Measurements from ENCODE around the gene SASH3.

The SASH3 gene

DNA sequence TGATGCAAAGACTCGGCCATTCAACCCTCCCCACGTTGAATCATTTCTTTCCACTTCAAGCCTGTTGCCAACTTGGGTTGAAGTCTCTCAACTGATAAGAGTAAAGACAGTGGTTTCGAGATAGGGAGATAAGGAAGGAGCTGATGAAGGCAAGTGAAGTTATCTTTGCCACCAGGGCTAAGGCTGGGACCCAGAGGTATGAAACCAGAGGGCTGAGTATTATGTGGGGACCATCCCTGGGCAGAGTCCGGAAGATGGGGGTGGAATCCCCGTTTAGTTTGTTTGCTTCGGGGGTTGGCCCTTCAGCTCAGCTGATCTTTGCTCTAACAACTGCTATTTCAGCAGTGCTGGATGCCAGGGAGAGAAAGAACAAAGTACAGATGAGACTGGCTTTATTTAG is 43.3 kb upstream of the SASH3 start:
- H3K36me3 ChIP-seq (replicated peaks; ENCODE audit: low read depth, low read length), result no peaks in the 10 kb centered on the region
- H2AFZ ChIP-seq (ENCODE audit: low read depth, low read length), result no peak overlapping the region
- H4K20me1 ChIP-seq (ENCODE audit: insufficient read depth, low read length), result no peaks in the 10 kb centered on the region
- peaks cover 22% of the 10 kb centered on the region for H3K4me1 ChIP-seq (ENCODE audit: low read length)
- H3K4me2 ChIP-seq (ENCODE audit: low read length), result no peak overlapping the region
- H3K27me3 ChIP-seq (ENCODE audit: low read depth, low read length), result no peaks in the 10 kb centered on the region
- TF ChIP-seq, protein P1, sequence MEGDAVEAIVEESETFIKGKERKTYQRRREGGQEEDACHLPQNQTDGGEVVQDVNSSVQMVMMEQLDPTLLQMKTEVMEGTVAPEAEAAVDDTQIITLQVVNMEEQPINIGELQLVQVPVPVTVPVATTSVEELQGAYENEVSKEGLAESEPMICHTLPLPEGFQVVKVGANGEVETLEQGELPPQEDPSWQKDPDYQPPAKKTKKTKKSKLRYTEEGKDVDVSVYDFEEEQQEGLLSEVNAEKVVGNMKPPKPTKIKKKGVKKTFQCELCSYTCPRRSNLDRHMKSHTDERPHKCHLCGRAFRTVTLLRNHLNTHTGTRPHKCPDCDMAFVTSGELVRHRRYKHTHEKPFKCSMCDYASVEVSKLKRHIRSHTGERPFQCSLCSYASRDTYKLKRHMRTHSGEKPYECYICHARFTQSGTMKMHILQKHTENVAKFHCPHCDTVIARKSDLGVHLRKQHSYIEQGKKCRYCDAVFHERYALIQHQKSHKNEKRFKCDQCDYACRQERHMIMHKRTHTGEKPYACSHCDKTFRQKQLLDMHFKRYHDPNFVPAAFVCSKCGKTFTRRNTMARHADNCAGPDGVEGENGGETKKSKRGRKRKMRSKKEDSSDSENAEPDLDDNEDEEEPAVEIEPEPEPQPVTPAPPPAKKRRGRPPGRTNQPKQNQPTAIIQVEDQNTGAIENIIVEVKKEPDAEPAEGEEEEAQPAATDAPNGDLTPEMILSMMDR (IDR thresholded peaks at IDR 0.05; ENCODE audit: low read depth, low read length), result no peak
- no peak for TF ChIP-seq EZH2phosphoT487 (IDR thresholded peaks at IDR 0.05; ENCODE audit: low read depth)
- H3K9me3 ChIP-seq (ENCODE audit: insufficient read depth, low read length), result no peaks in the 10 kb centered on the region
- no peak overlapping the region for H3K4me3 ChIP-seq (ENCODE audit: low read length)
- no peak overlapping the region for H3K27ac ChIP-seq (ENCODE audit: low read length)
- no peak overlapping the region for H3K9ac ChIP-seq (ENCODE audit: low read length)
- no peaks in the 10 kb centered on the region for H3K79me2 ChIP-seq (ENCODE audit: low read length)

DNA sequence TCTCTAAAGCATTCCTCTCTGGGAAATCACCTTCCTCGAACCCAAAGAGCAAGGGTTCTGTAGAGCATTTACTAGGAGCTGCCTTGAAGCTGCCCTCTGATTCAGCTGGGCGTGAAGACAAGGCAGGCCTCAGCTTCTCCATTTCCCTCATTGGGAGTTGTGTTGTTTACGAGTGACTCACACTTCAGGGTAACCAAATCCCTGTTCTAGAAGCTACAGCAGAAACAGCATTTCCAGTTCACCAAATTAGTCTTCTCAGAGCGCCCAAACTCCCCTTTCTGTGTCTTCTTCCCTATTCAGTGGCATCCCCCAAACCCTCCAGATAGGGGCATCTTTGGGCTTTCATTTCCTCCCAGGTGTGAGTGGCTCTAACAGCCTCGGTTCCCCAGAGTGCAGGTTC is 41.8 kb upstream of the SASH3 start:
- no peaks in the 10 kb centered on the region for H3K9me3 ChIP-seq (ENCODE audit: insufficient read depth, low read length)
- no peaks in the 10 kb centered on the region for H4K20me1 ChIP-seq (ENCODE audit: insufficient read depth, low read length)
- H3K4me2 ChIP-seq (ENCODE audit: low read length), result peak overlapping the region; percentile 65
- H3K79me2 ChIP-seq (ENCODE audit: low read length), result no peaks in the 10 kb centered on the region
- peak overlapping the region; percentile 13; the same call in 1 of the 2 replicates for H3K27ac ChIP-seq (ENCODE audit: low read length)
- H3K4me1 ChIP-seq (ENCODE audit: low read length), result peaks cover 21% of the 10 kb centered on the region
- no peaks in the 10 kb centered on the region for H3K36me3 ChIP-seq (replicated peaks; ENCODE audit: low read depth, low read length)
- H3K4me3 ChIP-seq (ENCODE audit: low read length), result peak overlapping the region; percentile 41
- no peaks in the 10 kb centered on the region for H3K27me3 ChIP-seq (ENCODE audit: low read depth, low read length)
- H3K9ac ChIP-seq (ENCODE audit: low read length), result peak overlapping the region; percentile 23; the same call in 1 of the 2 replicates
- TF ChIP-seq, protein P1 (IDR thresholded peaks at IDR 0.05; ENCODE audit: low read depth, low read length), result peak; percentile 39
- no peak for TF ChIP-seq EZH2phosphoT487 (IDR thresholded peaks at IDR 0.05; ENCODE audit: low read depth)
- no peak overlapping the region for H2AFZ ChIP-seq (ENCODE audit: low read depth, low read length)

DNA sequence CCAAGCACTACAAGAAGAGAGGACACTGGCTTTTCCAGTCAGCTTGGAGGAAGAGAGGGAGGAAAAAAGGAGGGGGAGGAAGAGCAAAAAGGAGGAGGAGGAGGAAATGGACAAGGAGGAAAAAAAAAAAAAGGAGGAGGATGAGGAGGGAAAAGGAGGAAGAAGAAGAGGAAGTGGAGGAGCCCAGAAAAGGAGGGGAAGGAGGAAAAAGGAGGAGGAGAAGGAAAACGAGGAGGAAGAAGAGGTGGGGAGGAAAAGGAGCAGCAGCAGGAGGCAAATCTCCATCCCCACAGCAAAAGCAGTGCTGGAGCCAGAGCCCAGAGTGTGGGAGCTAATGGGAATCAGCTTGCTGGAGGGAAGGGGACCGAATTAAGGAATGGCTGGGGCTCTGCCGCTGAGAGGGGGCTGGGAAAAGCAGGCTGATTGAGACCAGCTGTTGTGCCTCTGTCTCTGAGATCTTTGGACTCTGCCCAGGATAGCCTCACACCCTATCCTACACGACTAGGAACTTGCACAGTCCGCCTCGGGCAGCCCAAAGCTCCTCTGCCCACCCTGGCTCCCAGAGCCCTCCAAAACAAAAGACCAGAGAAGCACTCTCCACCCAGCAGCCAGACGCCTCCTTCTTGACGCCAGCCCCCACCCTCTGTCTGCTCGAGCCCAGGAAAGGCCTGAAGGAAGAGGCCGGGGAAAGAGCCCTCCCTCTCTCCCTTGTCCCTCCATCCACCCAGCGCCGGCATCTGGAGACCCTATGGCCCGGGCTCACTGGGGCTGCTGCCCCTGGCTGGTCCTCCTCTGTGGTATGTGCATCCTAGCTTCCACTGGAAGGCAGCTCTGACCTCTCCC is 41.1 kb upstream of the SASH3 start, which contains the start of gene XPNPEP2:
Gene XPNPEP2 (plus strand): TSS at position 514 of the 843 bp plus-strand sequence. CDS start 235 bp downstream, at position 749.
- Histone ChIP-seq H3K79me2 (ENCODE audit: low read length) (no peaks in the 10 kb centered on the region), H3K27ac (ENCODE audit: low read length) (peak within 1 kb of the TSS; percentile 13; the same call in 1 of the 2 replicates), H3K27me3 (ENCODE audit: low read depth, low read length) (no peaks in the 10 kb centered on the region), H4K20me1 (ENCODE audit: insufficient read depth, low read length) (no peaks in the 10 kb centered on the region), H3K4me3 (ENCODE audit: low read length) (peak within 1 kb of the TSS; percentile 41), H3K9ac (ENCODE audit: low read length) (peak within 1 kb of the TSS; percentile 23; the same call in 1 of the 2 replicates), H3K4me2 (ENCODE audit: low read length) (peak within 1 kb of the TSS; percentile 65), H3K9me3 (ENCODE audit: insufficient read depth, low read length) (no peaks in the 10 kb centered on the region), H3K36me3 (replicated peaks; ENCODE audit: low read depth, low read length) (no peaks in the 10 kb centered on the region), H2AFZ (ENCODE audit: low read depth, low read length) (no peak within 1 kb of the TSS), H3K4me1 (ENCODE audit: low read length) (peaks cover 21% of the 10 kb centered on the region)
- no peak for TF ChIP-seq EZH2phosphoT487 (IDR thresholded peaks at IDR 0.05; ENCODE audit: low read depth)
- TF ChIP-seq, protein P1 (IDR thresholded peaks at IDR 0.05; ENCODE audit: low read depth, low read length), result no peak

DNA sequence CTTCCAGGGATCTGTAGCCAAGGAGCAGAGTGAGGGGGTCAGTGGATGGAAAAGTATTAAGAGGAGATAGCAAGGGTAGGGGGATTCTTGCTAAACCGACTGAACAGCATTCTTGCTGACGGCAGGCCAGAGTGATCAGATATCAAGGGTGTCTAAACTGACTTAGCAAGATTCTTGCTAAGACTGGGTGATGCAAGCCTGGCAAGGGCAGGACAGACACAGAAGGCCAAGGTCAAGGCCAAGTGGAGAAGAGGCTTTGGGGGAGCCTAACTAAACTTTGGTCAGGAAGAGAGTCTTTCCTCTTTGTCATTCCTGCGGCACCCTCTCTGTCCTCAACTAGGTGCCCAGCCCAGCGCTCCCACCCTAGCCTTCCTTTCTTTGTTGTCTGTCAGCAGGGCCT is 40.2 kb upstream of the SASH3 start:
- no peaks in the 10 kb centered on the region for H4K20me1 ChIP-seq (ENCODE audit: insufficient read depth, low read length)
- H3K36me3 ChIP-seq (replicated peaks; ENCODE audit: low read depth, low read length), result no peaks in the 10 kb centered on the region
- TF ChIP-seq EZH2phosphoT487 (IDR thresholded peaks at IDR 0.05; ENCODE audit: low read depth), result no peak
- TF ChIP-seq, protein P1 (IDR thresholded peaks at IDR 0.05; ENCODE audit: low read depth, low read length), result no peak
- peaks cover 21% of the 10 kb centered on the region for H3K4me1 ChIP-seq (ENCODE audit: low read length)
- no peak overlapping the region for H3K9ac ChIP-seq (ENCODE audit: low read length)
- no peak overlapping the region for H3K4me2 ChIP-seq (ENCODE audit: low read length)
- H3K27ac ChIP-seq (ENCODE audit: low read length), result no peak overlapping the region
- no peaks in the 10 kb centered on the region for H3K27me3 ChIP-seq (ENCODE audit: low read depth, low read length)
- no peaks in the 10 kb centered on the region for H3K79me2 ChIP-seq (ENCODE audit: low read length)
- H2AFZ ChIP-seq (ENCODE audit: low read depth, low read length), result no peak overlapping the region
- no peaks in the 10 kb centered on the region for H3K9me3 ChIP-seq (ENCODE audit: insufficient read depth, low read length)
- no peak overlapping the region for H3K4me3 ChIP-seq (ENCODE audit: low read length)

All from OCI-LY3 (cell line).